ENCODE results near the gene CACFD1. TPM values are rescaled to one million over a fixed set of nuclear protein-coding genes. Genes with fewer than 3 reads are reported as not detected.

CACFD1 gene
- total and polyA plus RNA-seq, 2 donors (not counting 1 experiment from before 2014, with no cell fraction given) = 27.4 to 31.1 TPM

DNA sequence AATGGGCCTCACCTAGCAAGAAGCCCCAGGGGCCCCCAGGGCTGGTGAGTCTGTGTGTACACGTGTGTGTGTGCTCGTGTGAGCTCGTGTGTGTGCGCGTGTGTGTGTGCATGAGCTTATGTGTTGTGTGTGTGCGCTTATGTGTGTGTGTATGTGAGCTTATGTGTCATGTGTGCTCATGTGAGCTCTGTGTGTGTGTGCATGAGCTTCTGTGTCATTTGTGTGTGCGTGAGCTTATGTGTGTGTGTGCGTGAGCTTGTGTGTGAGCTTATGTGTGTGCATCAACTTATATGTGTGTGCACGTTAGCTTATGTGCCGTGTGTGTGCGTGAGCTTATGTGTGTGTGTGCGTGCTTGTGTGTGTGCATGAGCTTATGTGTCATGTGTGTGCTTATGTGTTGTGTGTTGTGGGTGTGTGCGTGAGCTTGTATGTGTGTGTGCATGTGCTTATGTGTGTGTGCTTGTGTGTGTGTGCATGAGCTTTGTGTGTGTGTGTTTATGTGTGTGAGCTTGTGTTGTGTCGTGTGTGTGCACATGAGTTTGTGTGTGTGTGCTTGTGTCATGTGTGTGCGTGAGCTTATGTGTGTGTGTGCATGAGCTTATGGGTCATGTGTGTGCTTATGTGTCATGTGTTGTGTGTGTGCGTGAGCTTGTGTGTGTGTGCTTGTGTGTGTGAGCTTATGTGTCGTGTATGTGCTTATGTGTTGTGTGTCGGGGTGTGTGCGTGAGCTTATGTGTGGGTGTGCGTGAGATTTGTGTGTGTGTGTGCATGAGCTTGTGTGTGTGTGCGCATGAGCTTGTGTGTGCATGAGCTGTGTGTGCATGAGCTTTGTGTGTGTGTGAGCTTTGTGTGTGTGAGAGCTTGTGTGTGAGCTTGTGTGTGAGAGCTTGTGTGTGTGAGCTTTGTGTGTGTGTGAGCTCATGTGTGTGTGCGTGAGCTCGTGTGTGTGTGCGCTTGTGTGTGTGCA is 35.8 kb downstream of the CACFD1 start:
- WGBS (ENCODE audit: insufficient coverage) = 97% methylated on average over 24 of the region's 24 CpGs
- Mint-ChIP-seq H3K27me3 (peaks cover 12% of the 10 kb centered on the region), H3K9me3 (ENCODE audit: insufficient read depth) (no peaks in the 10 kb centered on the region), H3K4me3 (no peak overlapping the region), H3K27ac (no peak overlapping the region), H3K4me1 (no peaks in the 10 kb centered on the region)
- peaks cover 0 to 4% (median 0%) of the 10 kb centered on the region in 3 donors for H3K9me3 ChIP-seq (ENCODE audit: control extremely low read depth in 1 of 3, control insufficient read depth in 2 of 3, insufficient read depth in 1 of 3, low read length in 2 of 3)
- H3K9ac ChIP-seq (ENCODE audit: low read length) = no peak overlapping the region
- ChIA-PET POLR2A (no interaction called here), CTCF (interaction anchor here (0.6 to 1.2 kb wide), 5 partner anchors 9 to 1280 kb away, joined by 3 to 6 read pairs (median 3); no protein-coding TSS in a partner anchor)
- no peak for TF ChIP-seq EZH2 (IDR thresholded peaks at IDR 0.05; ENCODE audit: borderline replicate concordance, insufficient read depth, low read depth, low read length, poor library complexity, severe bottlenecking)
- no peak for TF ChIP-seq CTCF (IDR thresholded peaks at IDR 0.05)
- no peak overlapping the region for H3K4me2 ChIP-seq (replicated peaks; ENCODE audit: low read depth, low read length, poor library complexity, severe bottlenecking)
- no peak overlapping the region for H2AFZ ChIP-seq (ENCODE audit: insufficient read depth, low read depth, low read length, poor library complexity, severe bottlenecking)
- DNase-seq (no peak), ATAC-seq (ENCODE audit: low read depth) (no peak)
- no peaks in the 10 kb centered on the region for H3K79me2 ChIP-seq (ENCODE audit: control insufficient read depth, insufficient read depth, low read length)
- peaks cover 0 to 7% (median 0%) of the 10 kb centered on the region in 4 experiments for H3K27me3 ChIP-seq (replicated peaks in 1 of 4; ENCODE audit: control extremely low read depth in 1 of 4, control insufficient read depth in 3 of 4, insufficient read depth in 4 of 4, low read length in 3 of 4)
- H3K4me1 ChIP-seq (ENCODE audit: control insufficient read depth in 2 of 2, insufficient read depth in 2 of 2, low read length in 2 of 2) = no peaks in the 10 kb centered on the region
- no peaks in the 10 kb centered on the region for H3K36me3 ChIP-seq (replicated peaks in 1 of 2; ENCODE audit: control extremely low read depth in 1 of 2, control insufficient read depth in 1 of 2, extremely low read depth in 1 of 2, insufficient read depth in 2 of 2, low read length in 1 of 2)
- H4K20me1 ChIP-seq (ENCODE audit: control insufficient read depth, insufficient read depth, low read length, poor library complexity, severe bottlenecking) = no peaks in the 10 kb centered on the region
- no peak overlapping the region for H3K4me3 ChIP-seq (ENCODE audit: control extremely low read depth in 1 of 5, extremely low read depth in 1 of 5, insufficient read depth in 1 of 5, low read depth in 2 of 5, low read length in 4 of 5)
- no peak overlapping the region for H3K27ac ChIP-seq (ENCODE audit: low read length in 2 of 2)
- intact Hi-C loops (cut with micrococcal nuclease) = no loop called here
